GM10266 (cell line): ENCODE results near the gene ITPRIP.

Source experiments
- DNase-seq: peaks from one replicate; pipeline ENCODE4 v3.0.0; 2012; ENCODE audit errors: extremely low spot score
- TF ChIP-seq, protein P1 (sequence below): IDR thresholded peaks from 2 replicates; pipeline ENCODE4 v1.5.1; 2012; ENCODE audit warnings: mild to moderate bottlenecking, low read depth; ENCODE audit not compliant: control insufficient read depth, insufficient read depth; ENCODE audit errors: missing control alignments

The ITPRIP gene

DNA sequence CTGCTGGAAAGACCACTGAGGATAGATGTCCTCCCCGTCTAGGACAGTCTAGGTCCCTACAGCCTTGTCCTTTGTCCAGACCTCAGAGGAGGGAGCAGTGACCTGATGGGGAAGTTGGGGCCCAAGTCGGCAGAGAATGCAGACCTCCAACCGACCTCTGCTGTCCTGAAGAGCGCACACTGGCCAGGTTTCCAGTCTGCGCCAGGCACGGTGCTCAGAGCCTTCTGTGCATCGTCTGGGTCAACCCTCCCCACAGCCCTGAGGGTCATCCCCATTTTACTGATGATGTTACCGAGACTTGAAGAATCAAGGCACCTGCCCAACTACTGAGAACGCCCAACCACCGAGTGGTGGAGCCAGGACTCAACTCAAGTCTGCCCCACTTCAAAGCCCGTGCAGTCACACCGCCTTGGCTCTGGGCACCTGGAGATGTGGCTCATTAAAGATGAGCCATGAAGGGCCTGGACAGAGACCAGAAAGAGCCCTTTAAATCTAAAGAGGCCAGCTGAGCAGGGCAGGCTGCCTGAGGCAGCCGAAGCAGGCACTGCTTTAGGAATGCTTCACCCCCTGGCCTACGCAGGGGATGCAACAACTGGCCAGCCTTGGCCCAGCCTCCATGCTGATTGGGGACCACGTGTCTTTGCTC is 4.4 kb downstream of the ITPRIP start:
- TF ChIP-seq, protein P1, sequence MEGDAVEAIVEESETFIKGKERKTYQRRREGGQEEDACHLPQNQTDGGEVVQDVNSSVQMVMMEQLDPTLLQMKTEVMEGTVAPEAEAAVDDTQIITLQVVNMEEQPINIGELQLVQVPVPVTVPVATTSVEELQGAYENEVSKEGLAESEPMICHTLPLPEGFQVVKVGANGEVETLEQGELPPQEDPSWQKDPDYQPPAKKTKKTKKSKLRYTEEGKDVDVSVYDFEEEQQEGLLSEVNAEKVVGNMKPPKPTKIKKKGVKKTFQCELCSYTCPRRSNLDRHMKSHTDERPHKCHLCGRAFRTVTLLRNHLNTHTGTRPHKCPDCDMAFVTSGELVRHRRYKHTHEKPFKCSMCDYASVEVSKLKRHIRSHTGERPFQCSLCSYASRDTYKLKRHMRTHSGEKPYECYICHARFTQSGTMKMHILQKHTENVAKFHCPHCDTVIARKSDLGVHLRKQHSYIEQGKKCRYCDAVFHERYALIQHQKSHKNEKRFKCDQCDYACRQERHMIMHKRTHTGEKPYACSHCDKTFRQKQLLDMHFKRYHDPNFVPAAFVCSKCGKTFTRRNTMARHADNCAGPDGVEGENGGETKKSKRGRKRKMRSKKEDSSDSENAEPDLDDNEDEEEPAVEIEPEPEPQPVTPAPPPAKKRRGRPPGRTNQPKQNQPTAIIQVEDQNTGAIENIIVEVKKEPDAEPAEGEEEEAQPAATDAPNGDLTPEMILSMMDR: no peak

DNA sequence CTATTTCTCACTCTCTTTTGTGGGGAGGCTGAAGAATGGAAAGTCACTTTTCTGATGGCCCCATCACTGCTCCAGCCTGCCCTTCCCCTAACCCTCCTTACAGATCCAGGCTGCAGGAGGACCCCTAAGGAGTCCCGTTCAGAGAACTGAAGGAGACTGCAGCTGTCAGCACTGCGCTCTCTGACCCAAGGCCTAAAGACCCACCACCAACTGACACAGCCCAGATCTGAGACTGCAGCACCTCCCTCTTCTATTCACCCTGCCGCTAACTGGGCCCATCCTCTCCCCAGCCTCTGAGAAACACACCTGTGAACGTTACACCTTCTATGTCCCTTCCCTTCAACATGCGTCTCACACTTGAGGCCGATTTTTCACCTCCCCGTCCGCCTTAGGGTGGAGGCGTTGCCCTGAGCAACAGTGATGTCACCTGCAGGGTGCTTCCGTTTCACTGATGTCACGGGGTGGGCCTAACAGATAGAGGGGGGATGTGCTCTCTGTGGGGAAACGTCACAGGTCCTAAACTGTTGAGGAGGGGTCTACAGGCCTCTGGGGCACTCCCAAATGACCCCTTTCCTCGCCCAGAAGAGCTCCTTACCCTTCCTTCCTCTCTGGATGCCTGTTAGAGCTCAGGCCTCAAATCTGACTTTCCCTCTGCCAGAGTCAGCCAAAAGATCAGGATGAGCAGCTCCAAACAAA is 5.1 kb downstream of the ITPRIP start:
- TF ChIP-seq, protein P1: no peak
- DNase-seq: no peak

More for the DNA sequence above, 4.4 kb downstream of the ITPRIP start:
- no peak for DNase-seq

DNA sequence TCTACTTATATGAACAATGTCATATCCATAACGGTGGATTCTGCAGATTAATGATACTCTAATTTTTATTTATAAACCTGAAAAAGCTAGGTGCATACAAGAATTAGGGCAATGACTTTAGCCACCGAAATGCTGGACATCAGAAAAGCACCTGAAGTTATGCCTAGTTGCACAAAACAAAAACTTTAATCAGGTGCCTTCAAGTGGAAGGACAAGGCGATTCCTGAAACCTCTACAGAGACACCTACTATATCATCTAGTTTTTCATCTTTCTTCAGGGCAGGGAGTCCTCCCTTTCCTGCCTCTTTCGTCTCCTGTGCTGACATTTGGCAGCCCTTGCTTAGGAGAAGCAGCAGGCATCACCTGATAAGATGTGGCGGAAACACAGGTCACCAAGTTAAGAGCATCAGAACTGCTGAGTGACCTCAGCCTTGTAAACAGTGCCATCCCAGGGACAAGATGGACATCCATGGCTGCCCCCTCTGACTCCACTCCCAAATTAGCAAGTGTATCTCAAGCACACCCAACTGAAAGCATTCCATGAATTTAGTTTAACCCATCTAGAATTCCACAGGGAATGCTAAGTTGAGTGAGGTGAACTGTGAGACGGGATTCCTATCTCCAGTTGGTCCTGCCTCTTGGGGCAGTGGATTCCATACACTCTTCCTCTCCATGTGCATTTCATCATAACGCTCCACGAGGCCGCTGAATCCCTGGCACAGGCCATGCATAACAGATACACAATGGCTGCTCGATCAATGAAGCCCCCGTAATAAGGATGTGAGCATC is 5.8 kb downstream of the ITPRIP start:
- TF ChIP-seq, protein P1: no peak
- no peak for DNase-seq

DNA sequence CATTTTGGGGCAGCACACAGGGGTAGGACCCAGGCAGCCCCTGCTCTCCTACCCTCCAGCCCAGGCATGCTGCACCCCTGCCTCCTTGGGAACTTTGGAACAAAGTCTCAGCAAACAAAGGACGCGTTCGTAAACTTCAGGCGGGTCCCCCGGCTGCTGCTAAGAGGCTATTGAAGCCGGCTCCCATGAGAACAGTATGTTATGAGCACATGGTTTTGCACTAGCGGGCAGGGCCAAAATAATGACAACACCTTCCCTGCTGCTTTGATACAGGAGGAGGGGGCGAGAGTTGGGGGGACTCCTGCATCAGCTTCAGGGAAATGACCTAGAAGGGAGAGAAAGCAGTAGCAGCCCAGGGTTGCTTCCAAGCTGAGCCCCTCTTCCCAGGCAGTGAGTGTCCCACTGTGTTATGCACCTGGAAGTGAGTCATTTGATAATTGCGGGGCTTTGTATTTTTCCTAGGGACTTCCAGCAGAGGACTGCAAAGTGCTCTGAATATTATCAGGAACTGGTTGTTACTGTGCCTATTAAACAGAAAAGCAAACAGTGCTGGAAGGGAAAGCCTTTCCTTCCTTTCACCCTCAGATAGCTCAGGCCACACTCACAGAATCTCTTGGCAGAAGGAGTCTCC is 6.9 kb downstream of the ITPRIP start:
- no peak for DNase-seq
- TF ChIP-seq, protein P1: no peak

DNA sequence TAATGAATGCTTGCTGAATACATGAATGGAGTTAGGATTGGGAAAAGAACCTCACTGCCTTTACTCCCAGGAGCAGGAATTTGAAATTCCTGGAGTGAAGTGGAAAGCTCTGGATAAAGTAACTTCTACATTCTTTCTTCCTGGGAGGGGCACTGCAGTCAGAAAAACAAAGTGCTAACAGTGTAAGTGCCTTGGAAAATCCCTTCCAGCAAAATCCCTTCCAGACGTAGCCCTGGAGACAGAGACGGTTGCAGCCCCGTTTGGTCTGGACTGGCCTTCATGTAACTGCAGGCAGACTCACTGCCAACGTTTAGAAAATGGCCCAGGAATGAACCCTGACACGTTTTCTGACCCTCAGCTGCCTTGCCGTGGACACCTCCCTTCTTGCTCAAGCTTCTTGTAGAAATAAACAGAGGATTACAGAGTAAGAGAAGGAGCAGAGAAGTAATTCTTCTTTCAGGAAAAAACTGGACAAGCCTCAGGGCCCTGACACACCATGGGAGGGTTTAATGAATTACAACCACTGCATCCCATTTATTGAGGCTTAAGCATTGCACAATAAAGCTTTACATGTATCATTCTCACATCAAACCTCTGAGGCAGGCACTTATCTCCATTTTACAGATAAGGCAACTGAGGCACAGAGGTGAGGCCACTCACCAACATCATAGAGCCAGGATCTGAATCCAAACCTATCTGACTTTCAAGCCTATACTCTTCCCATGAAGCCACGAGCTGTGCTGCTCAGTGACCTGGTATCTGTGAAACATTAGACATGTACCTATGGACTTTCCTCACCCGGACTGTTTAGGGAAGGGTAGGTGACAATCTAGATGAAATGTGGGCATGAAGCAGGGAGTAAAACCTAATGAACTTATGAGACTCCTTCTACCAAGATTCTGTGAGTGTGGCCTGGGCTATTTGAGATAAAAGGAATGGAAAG is 7.8 kb downstream of the ITPRIP start:
- DNase-seq: no peak
- TF ChIP-seq, protein P1: no peak

DNA sequence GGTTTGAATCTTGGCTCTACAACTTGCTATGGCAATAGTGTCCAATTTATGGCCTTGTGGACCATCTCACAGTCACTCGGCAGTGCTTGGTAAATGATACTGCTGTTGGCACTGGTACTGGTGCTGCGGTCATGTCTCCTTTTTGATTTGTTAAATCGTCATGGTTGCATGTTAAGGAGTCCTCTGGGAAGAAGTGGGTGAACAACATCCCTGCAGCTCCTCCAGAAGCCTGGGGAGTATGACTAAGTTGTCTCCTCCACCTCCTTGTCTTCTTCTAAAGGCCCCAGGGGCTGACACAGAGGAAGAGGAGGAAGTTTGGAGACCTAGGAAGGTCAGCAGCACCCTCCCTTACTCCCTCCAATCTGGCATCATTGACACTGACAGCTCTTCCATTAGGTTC is 8.5 kb downstream of the ITPRIP start:
- DNase-seq: no peak
- TF ChIP-seq, protein P1: no peak
